PFSK-1 (cell line): ENCODE data around the gene CCDC110.

Experiments
- FOXP2 ChIP-seq: optimal IDR thresholded peaks from 2 replicates; pipeline ENCODE3; 2011; ENCODE audit warnings: borderline replicate concordance, control low read depth, inconsistent platforms; ENCODE audit not compliant: insufficient read depth; ENCODE audit errors: extremely low read length, extremely low read depth
- POLR2AphosphoS5 ChIP-seq: IDR thresholded peaks from 2 replicates; pipeline ENCODE4 v1.6.1; 2012; ENCODE audit warnings: low read depth, mild to moderate bottlenecking, control low read depth, low read length, moderate library complexity
- SIN3A ChIP-seq: IDR thresholded peaks from 2 replicates; pipeline ENCODE4 v1.6.1; 2012; ENCODE audit warnings: mild to moderate bottlenecking, low read length, moderate library complexity, borderline replicate concordance; ENCODE audit not compliant: insufficient read depth
- TAF1 ChIP-seq: IDR thresholded peaks from 2 replicates; pipeline ENCODE4 v1.6.1; 2012; ENCODE audit warnings: low read length, control low read depth, borderline replicate concordance; ENCODE audit not compliant: insufficient read depth
- TF ChIP-seq, protein P1 (sequence below), 2 experiments: IDR thresholded peaks; 2 replicates each; pipeline versions ENCODE4 v1.6.1 to v1.8.0; 2011 to 2012; ENCODE audit warnings: low read depth in 2 of 2, low read length in 2 of 2, control low read depth in 1 of 2, inconsistent platforms in 1 of 2, mild to moderate bottlenecking in 1 of 2, moderate library complexity in 1 of 2; ENCODE audit not compliant: insufficient read depth in 1 of 2

CCDC110 gene

DNA sequence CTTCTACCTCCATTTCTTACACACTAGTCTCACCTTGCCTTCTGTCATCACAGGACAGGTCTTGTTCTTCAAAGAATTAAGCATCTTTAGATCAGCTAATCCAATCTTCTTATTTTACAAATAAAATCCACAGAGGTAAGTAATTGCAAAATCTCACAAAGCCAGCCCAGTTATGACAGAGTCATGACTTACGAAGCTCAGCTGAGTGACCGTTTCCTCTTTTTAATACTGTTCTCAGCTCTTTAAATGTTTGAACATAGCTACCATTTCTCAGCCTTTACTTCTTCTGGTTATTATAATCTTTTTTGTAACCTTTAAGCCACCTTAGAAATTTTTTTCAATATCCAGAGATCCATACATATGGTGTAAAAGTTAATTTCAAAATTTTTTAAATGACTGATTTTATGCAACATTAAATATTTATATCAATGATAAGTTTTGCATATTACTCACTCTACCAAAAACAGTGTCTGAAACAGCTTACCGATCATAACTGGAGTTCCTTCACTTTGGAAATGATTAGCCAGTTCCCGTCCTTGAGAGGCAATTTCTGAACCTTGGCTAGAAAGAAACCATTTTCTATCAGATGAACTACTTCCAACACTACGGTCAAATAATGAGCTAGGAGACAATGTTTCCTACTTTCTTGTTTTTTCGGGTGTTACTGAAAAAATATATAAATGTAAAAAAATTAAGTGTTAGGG lies 66.1 kb downstream of the CCDC110 start:
- TF ChIP-seq TAF1: no peak
- TF ChIP-seq, protein P1, sequence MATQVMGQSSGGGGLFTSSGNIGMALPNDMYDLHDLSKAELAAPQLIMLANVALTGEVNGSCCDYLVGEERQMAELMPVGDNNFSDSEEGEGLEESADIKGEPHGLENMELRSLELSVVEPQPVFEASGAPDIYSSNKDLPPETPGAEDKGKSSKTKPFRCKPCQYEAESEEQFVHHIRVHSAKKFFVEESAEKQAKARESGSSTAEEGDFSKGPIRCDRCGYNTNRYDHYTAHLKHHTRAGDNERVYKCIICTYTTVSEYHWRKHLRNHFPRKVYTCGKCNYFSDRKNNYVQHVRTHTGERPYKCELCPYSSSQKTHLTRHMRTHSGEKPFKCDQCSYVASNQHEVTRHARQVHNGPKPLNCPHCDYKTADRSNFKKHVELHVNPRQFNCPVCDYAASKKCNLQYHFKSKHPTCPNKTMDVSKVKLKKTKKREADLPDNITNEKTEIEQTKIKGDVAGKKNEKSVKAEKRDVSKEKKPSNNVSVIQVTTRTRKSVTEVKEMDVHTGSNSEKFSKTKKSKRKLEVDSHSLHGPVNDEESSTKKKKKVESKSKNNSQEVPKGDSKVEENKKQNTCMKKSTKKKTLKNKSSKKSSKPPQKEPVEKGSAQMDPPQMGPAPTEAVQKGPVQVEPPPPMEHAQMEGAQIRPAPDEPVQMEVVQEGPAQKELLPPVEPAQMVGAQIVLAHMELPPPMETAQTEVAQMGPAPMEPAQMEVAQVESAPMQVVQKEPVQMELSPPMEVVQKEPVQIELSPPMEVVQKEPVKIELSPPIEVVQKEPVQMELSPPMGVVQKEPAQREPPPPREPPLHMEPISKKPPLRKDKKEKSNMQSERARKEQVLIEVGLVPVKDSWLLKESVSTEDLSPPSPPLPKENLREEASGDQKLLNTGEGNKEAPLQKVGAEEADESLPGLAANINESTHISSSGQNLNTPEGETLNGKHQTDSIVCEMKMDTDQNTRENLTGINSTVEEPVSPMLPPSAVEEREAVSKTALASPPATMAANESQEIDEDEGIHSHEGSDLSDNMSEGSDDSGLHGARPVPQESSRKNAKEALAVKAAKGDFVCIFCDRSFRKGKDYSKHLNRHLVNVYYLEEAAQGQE (IDR thresholded peaks at IDR 0.05; ENCODE audit: insufficient read depth in 1 of 2, low read depth in 2 of 2, low read length in 2 of 2): no peak
- TF ChIP-seq FOXP2: no peak
- no peak for TF ChIP-seq SIN3A
- TF ChIP-seq POLR2AphosphoS5: no peak

DNA sequence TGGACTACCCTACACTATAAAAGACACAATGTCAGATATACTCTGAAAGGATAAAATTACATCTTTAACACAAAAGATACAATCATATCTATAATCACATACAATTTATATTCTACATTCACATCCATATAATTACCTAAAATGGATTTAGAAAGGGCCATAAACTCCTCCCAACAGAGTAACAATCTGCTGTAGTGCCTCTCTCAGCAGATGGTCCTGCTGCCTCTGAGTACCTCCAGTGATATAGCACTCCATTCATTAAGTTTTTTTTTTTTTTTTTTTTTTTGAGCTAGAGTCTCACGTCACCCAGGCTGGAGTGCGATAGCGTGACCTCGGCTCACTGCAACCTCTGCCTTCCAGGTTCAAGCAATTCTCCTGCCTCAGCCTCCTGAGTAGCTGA lies 67.5 kb downstream of the CCDC110 start:
- no peak for TF ChIP-seq POLR2AphosphoS5
- TF ChIP-seq SIN3A: no peak
- TF ChIP-seq FOXP2: no peak
- TF ChIP-seq, protein P1 (IDR thresholded peaks at IDR 0.05; ENCODE audit: insufficient read depth in 1 of 2, low read depth in 2 of 2, low read length in 2 of 2): no peak
- TF ChIP-seq TAF1: no peak

DNA sequence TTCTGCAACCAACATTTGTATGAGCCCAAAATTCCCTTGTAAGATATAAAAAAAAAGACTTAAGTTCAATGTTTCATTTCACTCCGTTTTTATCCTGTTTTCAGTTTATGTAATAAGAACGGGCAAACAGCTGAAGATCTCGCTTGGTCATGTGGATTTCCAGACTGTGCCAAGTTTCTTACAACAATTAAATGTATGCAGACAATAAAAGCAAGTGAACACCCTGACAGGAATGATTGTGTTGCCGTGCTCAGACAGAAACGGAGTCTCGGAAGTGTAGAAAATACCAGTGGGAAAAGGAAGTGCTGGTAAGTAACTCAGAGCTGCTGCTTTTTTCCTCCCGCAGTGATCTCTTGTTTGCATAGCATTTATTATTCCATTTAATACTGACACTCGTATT lies 72.1 kb downstream of the CCDC110 start:
- TF ChIP-seq FOXP2: no peak
- no peak for TF ChIP-seq POLR2AphosphoS5
- no peak for TF ChIP-seq SIN3A
- TF ChIP-seq, protein P1 (IDR thresholded peaks at IDR 0.05; ENCODE audit: insufficient read depth in 1 of 2, low read depth in 2 of 2, low read length in 2 of 2): no peak
- TF ChIP-seq TAF1: no peak

DNA sequence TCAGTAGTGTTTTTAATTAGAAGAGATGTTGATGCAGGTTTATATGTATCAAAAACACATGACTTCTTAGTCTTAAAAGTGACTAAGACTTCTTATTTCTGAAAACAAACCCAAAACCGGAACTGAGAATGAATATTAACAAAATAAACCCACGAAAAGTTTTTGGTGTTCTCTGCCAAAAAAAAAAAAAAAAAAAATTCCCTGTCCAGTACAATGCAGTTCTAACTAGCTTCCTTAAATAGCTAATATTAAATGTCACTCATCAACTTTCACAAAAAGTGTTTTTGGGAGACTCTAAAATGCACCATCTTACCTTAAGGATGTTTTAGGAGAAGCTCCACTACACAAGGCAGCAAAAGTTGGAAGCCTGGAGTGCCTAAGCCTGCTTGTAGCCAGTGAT lies 72.9 kb downstream of the CCDC110 start:
- TF ChIP-seq, protein P1 (IDR thresholded peaks at IDR 0.05; ENCODE audit: insufficient read depth in 1 of 2, low read depth in 2 of 2, low read length in 2 of 2): no peak
- TF ChIP-seq FOXP2 (no peak), POLR2AphosphoS5 (no peak), TAF1 (no peak), SIN3A (no peak)
